NB4 (cell line): ENCODE results near the gene NUB1.

Experiments used
- DNase-seq: peaks from one replicate; pipeline ENCODE4 v3.0.0; 2010; ENCODE audit warnings: low read depth
- H3K4me3 ChIP-seq: one replicate; pipeline ENCODE4 v1.5.1; 2011; ENCODE audit warnings: mild to moderate bottlenecking, low read depth, low read length, moderate library complexity
- CTCF ChIP-seq: IDR thresholded peaks from one replicate; pipeline ENCODE4 v1.5.1; 2012; ENCODE audit warnings: low read depth, low read length
- MAX ChIP-seq: IDR thresholded peaks from 2 replicates; pipeline ENCODE4 v1.6.1; 2011; ENCODE audit warnings: low read depth, low read length
- MYC ChIP-seq: IDR thresholded peaks from 2 replicates; pipeline ENCODE4 v1.6.1; 2011; ENCODE audit warnings: low read depth, low read length
- POLR2A ChIP-seq: IDR thresholded peaks from 2 replicates; pipeline ENCODE4 v1.6.1; 2011; ENCODE audit warnings: mild to moderate bottlenecking; ENCODE audit not compliant: insufficient read length; ENCODE audit errors: extremely low read depth

The NUB1 gene

GRCh38 chr7:151341357-151342101 is at the start of gene NUB1:
Gene NUB1, plus strand, starts transcription at chr7:151341812. Its CDS starts 3,538 bp downstream, at chr7:151345350.
- peak; percentile 90 for DNase-seq
- peak within 1 kb of the TSS; percentile 85 for H3K4me3 ChIP-seq

GRCh38 chr7:151292850-151293249 is 48.8 kb upstream of the NUB1 start:
- no peak overlapping the region for H3K4me3 ChIP-seq
- TF ChIP-seq MYC, result no peak
- no peak for TF ChIP-seq MAX
- no peak for TF ChIP-seq CTCF
- no peak for TF ChIP-seq POLR2A
- no peak for DNase-seq

More at GRCh38 chr7:151341357-151342101, at the start of gene NUB1:
- peak; percentile 52; the same call in 1 of the 2 replicates for TF ChIP-seq MYC
- no peak for TF ChIP-seq MAX
- no peak for TF ChIP-seq CTCF
- TF ChIP-seq POLR2A, result peak; percentile 64

- no peak for DNase-seq
- no peak overlapping the region for H3K4me3 ChIP-seq
Measured at GRCh38 chr7:151296202-151296992, 45.2 kb upstream of the NUB1 start.

GRCh38 chr7:151298765-151299164 is 42.8 kb upstream of the NUB1 start:
- no peak for TF ChIP-seq POLR2A
- no peak for TF ChIP-seq MAX
- no peak for TF ChIP-seq CTCF
- no peak for TF ChIP-seq MYC
- no peak overlapping the region for H3K4me3 ChIP-seq
- no peak for DNase-seq

More at GRCh38 chr7:151296202-151296992, 45.2 kb upstream of the NUB1 start:
- TF ChIP-seq MYC (no peak), CTCF (no peak), POLR2A (no peak), MAX (no peak)

GRCh38 chr7:151299530-151299929 is 42.1 kb upstream of the NUB1 start:
- DNase-seq, result no peak
- no peak overlapping the region for H3K4me3 ChIP-seq
- no peak for TF ChIP-seq MYC
- peak; percentile 27; the same call in 1 of the 2 replicates for TF ChIP-seq MAX
